NCI-H460 (cell line): ENCODE data around the gene GPS1. TPM values are rescaled to one million over a fixed set of nuclear protein-coding genes. Genes with fewer than 3 reads are reported as not detected.
A peak's percentile ranks its signal among the peaks of the same experiment; 100 is the strongest.

ENCODE experiments used
- DNase-seq: peaks from one replicate; pipeline ENCODE4 v3.0.0-alpha.2; 2016; ENCODE audit warnings: low read depth; ENCODE audit errors: extremely low read depth
- total RNA-seq: library from RNA; depleted of rRNA; stranded (reverse); fragments of >200 nt; shearing (Covaris generic); gene quantifications from 2 replicates; pipeline ENCODE4 v1.2.3, GENCODE V29; 2014

Gene GPS1
- total RNA-seq, 1 experiment from 2014 or later, result 100 TPM

- no peak for DNase-seq
Measured at GRCh38 chr17:82086941-82087906, 35.5 kb downstream of the GPS1 start.

- DNase-seq, result no peak
Measured at GRCh38 chr17:82087961-82088837, 36.5 kb downstream of the GPS1 start.

GRCh38 chr17:82088838-82089722 is 37.4 kb downstream of the GPS1 start:
- DNase-seq, result no peak

- no peak for DNase-seq
Measured at GRCh38 chr17:82089723-82090548, 38.2 kb downstream of the GPS1 start.

GRCh38 chr17:82090549-82091263 is 39.0 kb downstream of the GPS1 start:
- no peak for DNase-seq

GRCh38 chr17:82091264-82092066 is 39.8 kb downstream of the GPS1 start:
- DNase-seq, result no peak

GRCh38 chr17:82092094-82092586 is 40.4 kb downstream of the GPS1 start:
- no peak for DNase-seq

- DNase-seq, result no peak
Measured at GRCh38 chr17:82092628-82092994, 40.9 kb downstream of the GPS1 start.

GRCh38 chr17:82092995-82093751 is 41.5 kb downstream of the GPS1 start:
- no peak for DNase-seq

- no peak for DNase-seq
Measured at GRCh38 chr17:82094931-82095776, 43.5 kb downstream of the GPS1 start.

GRCh38 chr17:82095777-82096708 is 44.3 kb downstream of the GPS1 start:
- DNase-seq, result no peak

GRCh38 chr17:82096709-82097183 is 45.0 kb downstream of the GPS1 start:
- no peak for DNase-seq

- DNase-seq, result peak; percentile 30
Measured at GRCh38 chr17:82097184-82097918, 45.7 kb downstream of the GPS1 start.

GRCh38 chr17:82097919-82098168 is 46.1 kb downstream of the GPS1 start:
- DNase-seq, result no peak
